GM21737 (cell line): Measurements from ENCODE around the gene CHDH.

Source experiments
- ATAC-seq: cut with Tn5 transposase; IDR thresholded peaks from one replicate; pipeline ENCODE4 v1.9.1; 2021; ENCODE audit warnings: mild to moderate bottlenecking, moderate library complexity; ENCODE audit not compliant: unreplicated experiment

CHDH gene

GRCh38 chr3:53766706-53767105 lies 79.5 kb downstream of the CHDH start:
- no peak for ATAC-seq

- no peak for ATAC-seq
Observed at GRCh38 chr3:53765753-53766152, 80.5 kb downstream of the CHDH start.

GRCh38 chr3:53764026-53764775 lies 82.0 kb downstream of the CHDH start:
- ATAC-seq = no peak

- ATAC-seq = no peak
Observed at GRCh38 chr3:53763353-53763752, 82.9 kb downstream of the CHDH start.
